ENCODE data around the gene SEMA4D.

SEMA4D gene

GRCh38 chr9:89379508-89380115, 118.3 kb downstream of the SEMA4D start:
- ChIA-PET CTCF (no interaction called here), POLR2A (ENCODE audit: low non-redundant PET) (no interaction called here)
- no peak for DNase-seq (ENCODE audit: low spot score)
- TF ChIP-seq CTCF (conservative IDR thresholded peaks at IDR 0.05; ENCODE audit: low read depth) = no peak
- no peak overlapping the region for H3K27ac ChIP-seq

- no peak for DNase-seq (ENCODE audit: low spot score)
- CTCF ChIA-PET = no interaction called here
- H3K27ac ChIP-seq = no peak overlapping the region
- no peak for TF ChIP-seq CTCF (conservative IDR thresholded peaks at IDR 0.05; ENCODE audit: low read depth)
- POLR2A ChIA-PET (ENCODE audit: low non-redundant PET) = no interaction called here
These were observed 118.9 kb downstream of the SEMA4D start for GRCh38 chr9:89379031-89379430.

GRCh38 chr9:89378541-89378940, 119.4 kb downstream of the SEMA4D start:
- POLR2A ChIA-PET (ENCODE audit: low non-redundant PET) = no interaction called here
- CTCF ChIA-PET = no interaction called here
- TF ChIP-seq CTCF (conservative IDR thresholded peaks at IDR 0.05; ENCODE audit: low read depth) = no peak
- DNase-seq (ENCODE audit: low spot score) = no peak
- no peak overlapping the region for H3K27ac ChIP-seq

GRCh38 chr9:89377411-89377810, 120.5 kb downstream of the SEMA4D start:
- ChIA-PET POLR2A (ENCODE audit: low non-redundant PET) (no interaction called here), CTCF (interaction anchor here (0.7 kb wide), 1 partner anchor 291 kb away, joined by 6 read pairs; no protein-coding TSS in a partner anchor)
- no peak for TF ChIP-seq CTCF (conservative IDR thresholded peaks at IDR 0.05; ENCODE audit: low read depth)
- DNase-seq (ENCODE audit: low spot score) = no peak
- no peak overlapping the region for H3K27ac ChIP-seq

- no peak for TF ChIP-seq CTCF (conservative IDR thresholded peaks at IDR 0.05; ENCODE audit: low read depth)
- DNase-seq (ENCODE audit: low spot score) = no peak
- ChIA-PET CTCF (no interaction called here), POLR2A (ENCODE audit: low non-redundant PET) (no interaction called here)
- H3K27ac ChIP-seq = no peak overlapping the region
These were observed 121.1 kb downstream of the SEMA4D start for GRCh38 chr9:89376741-89377351.

- H3K27ac ChIP-seq = no peak overlapping the region
- ChIA-PET CTCF (interaction anchor here (0.6 to 0.7 kb wide), 3 partner anchors 38 to 710 kb away, joined by 4 to 13 read pairs (median 5); no protein-coding TSS in a partner anchor), POLR2A (ENCODE audit: low non-redundant PET) (no interaction called here)
- no peak for DNase-seq (ENCODE audit: low spot score)
- TF ChIP-seq CTCF (conservative IDR thresholded peaks at IDR 0.05; ENCODE audit: low read depth) = no peak
These were observed 121.6 kb downstream of the SEMA4D start for GRCh38 chr9:89376286-89376685.
